NCI-H510A (cell line): Measurements from ENCODE around the gene MFAP3.
A peak's percentile ranks its signal among the peaks of the same experiment; 100 is the strongest.
"Not testable (repeated sequence)": the region's sequence is repeated elsewhere in the genome, so short reads cannot be mapped to it uniquely, and the experiment has no call there.

ENCODE experiments used
- DNase-seq: peaks from one replicate; lab custom pipeline; 2025; lab: John Stamatoyannopoulos, UW

The MFAP3 gene

GRCh38 chr5:154038707-154039457 is at the start of gene MFAP3, which contains the start of gene FAM114A2:
TSS of gene MFAP3 (plus strand) at chr5:154038967. CDS start at chr5:154049723, 10,756 bp downstream.
TSS of gene FAM114A2 (minus strand) at chr5:154038910. CDS start at chr5:154034953, 3,957 bp downstream.
- peak; percentile 66 for DNase-seq

DNA sequence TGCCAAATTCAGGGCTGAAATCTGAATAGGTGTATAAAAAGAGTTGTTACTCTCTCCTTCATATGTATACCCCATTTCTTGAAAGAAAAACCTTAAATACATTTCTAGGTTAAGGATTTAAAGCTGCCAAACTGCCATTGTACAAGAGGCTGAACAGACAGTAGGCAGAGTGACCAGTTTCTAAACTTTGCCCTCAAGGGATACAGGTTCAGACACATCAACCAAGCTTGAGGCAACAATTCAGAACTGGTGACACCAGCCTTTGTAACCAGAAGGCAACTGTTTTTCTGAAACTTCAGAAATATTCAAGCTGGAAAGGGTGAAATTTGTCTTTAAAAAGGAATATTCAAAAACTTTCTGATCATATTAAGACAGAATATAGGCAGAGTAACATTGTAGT is 47.6 kb upstream of the MFAP3 start:
- no peak for DNase-seq

- DNase-seq, result no peak
Observed at GRCh38 chr5:153998010-153998409, 40.8 kb upstream of the MFAP3 start.

DNA sequence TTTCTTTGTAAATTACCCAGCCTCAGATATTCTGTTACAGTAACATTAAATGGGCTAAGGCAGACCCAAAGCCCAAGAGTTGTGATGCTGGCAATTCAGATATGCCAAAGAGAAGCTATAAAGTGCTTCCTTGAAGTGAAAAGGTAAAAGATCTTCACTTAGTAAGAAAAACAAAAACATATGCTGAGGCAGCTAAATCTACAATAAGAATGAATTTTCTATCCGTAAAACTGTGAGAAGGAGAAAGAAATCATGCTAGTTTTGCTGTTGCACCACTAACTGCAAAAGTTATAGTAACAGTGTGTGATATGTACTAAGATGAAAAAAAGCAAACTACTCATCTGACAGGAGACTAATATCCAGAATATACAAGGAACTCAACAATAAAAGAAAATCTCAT is 40.0 kb upstream of the MFAP3 start:
- DNase-seq, result no peak

DNA sequence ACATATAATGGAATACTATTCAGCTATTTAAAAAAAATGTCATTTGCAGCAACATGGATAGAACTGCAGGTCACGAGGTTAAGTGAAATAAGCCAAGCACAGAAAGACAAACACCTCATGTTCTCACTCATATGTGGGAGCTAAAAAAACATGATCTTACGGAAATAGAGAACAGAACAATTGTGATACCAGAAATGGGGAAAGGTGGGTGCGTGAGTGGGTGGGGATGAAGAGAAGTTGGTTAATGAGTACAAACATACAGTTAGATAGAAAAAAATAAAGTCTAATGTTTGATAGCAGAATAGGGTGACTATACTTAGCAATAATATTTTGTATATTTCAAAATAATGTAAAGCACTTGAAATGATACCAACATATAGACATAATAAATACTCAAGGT is 38.8 kb upstream of the MFAP3 start:
- no peak for DNase-seq

GRCh38 chr5:154000703-154001102 is 38.1 kb upstream of the MFAP3 start:
- no peak for DNase-seq

GRCh38 chr5:154002093-154002492 is 36.7 kb upstream of the MFAP3 start:
- DNase-seq, result no peak

- no peak for DNase-seq
Observed at GRCh38 chr5:154002511-154003020, 36.2 kb upstream of the MFAP3 start.

DNA sequence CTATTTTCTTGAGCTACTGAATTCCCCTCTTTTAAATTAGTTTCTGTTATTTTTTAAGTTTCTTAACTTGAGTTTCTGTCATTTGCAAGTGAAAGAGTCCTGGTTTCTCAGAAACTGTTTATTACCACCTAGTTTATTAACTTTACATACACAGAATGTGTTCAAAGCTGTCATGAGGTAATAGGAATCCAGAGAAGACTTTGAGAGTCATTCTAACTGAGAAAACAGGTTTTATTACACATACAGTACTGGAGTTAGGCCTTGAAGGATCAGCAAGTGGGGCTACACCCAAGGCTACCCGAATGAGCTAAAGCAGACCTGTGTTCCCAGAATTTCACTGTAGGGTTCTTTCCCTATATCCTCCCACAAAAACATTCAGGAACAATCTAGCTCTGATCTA is 33.1 kb upstream of the MFAP3 start:
- DNase-seq, result no peak

DNA sequence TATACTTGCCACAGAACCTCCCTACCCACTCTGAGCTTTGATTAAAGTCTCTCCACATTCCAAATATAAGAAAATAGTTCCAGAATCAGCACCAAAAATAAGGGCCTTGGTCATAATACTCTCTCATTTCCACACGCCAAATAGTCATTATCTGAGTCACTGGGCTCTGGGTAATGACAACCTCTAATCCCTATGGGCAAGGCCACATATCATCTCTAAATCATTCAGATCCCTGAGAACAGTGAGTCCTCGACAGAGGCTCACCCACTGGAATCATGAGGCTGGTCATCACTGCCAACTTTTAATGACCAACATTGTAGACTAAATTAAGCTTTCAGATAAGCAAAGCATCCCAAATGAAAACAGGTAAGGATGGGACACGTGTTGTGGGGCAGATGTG is 28.1 kb upstream of the MFAP3 start:
- no peak for DNase-seq

GRCh38 chr5:154015071-154015693 is 23.6 kb upstream of the MFAP3 start:
- no peak for DNase-seq

DNA sequence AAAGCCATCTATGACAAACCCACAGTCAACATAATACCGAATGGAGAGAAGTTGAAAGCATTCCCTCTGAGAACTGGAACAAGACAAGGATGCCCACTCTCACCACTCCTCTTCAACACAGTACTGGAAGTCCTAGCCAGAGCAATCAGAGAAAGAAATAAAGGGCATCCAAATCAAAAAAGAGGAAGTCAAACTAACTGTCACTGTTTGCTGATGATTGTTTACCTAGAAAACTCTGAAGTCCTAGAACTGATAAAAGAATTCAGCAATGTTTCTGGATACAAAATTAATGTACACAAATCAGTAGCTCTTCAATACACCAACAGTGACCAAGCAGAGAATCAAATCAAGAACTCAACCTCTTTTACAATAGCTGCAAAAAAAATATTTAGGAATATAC is 19.8 kb upstream of the MFAP3 start:
- DNase-seq, result not testable (repeated sequence)

DNA sequence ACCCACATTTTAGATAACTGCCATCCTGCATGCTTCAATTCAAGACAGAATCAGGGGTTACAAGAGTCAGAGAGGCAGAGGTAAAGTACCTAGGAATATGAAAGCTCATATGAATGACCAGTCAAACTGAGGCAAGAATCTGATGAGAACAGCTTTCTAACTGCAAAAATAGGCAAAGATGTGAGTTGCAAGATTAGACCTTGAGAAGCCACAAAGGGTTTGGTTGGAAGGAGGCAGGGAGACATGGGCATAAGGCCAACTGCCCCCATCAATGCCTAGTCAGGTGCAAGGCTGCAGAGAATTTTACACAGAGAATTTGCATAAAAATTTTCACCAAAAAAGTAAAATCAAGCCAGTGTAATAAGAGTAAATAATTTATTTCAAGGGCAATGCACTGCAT is 12.8 kb upstream of the MFAP3 start:
- no peak for DNase-seq

GRCh38 chr5:154031937-154032489 is 6.8 kb upstream of the MFAP3 start:
- DNase-seq, result no peak

DNA sequence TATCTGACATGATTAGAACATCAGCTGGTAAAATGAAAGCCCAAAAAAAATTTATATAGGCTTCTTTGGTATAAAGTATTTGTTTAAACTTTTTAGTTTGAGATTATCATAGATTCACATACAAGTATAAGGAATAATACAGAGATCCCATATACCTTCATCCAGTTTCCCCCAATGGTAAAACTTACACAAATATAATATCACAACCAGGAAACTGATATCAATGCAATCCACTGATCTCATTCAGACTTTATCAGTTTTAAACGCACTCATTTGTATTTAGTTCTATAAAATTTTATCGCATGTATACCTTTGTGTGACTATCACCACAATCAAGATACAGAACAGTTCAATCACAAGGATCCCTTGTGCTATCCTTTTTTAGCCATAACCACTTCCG is 3.8 kb upstream of the MFAP3 start:
- no peak for DNase-seq

DNA sequence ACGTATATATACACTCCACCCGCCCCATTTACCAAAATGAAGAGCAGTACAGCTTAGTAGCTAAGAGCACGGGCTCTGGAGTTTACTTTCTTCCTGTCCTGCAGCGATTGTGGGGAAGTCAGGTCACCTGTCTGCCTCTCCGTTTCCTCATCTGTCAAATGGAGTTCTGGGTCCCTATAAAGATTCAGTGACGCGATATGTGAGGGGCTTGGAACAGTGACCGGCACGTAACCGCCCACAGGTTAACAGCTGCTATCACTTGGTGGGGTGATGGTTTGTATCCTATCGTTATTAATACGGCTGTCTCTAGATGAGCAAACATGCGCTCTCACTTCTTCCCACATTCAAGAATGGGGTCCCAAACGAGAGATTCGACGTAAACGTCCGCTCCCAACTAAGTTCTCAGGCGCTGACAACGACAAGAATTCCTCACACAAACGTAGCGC is 483 bp upstream of the MFAP3 start:
- DNase-seq, result no peak

DNA sequence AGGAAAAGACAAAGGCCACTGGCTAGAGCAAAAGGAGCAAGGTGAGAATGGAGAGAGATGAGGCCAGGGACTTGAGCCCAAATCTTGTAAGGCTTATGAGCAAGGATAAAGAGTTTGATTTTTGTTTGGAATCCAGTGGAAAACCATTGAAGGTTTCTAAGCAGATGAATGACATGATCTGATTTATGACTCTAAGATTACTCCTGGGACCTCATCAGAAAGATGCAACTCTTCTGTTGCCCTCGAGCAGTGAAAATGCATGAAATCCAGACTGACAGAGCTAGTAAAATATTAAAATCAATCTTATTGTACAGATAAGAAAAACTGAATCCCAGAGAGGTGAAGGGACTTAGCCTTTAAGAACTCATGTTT is 677 bp downstream of the MFAP3 start:
- DNase-seq, result no peak

DNA sequence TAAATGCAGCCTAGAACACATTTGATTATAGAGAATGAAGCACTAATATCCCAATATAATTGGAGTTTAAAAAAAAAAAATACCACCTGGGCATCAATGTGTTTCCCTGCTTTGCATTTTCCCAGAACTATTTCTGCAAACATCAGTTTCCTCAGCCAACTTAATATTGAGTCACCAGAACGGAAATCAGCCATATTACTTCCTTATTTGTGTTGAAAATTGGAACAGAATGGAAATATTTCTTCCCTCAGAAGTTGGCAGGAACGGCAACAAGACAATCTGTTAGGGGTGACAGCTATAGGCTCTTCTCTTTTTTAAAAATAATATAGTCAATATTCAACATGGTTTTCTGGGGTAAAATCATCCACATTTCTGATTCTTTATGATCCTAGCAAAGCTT is 4.0 kb downstream of the MFAP3 start:
- DNase-seq, result no peak

DNA sequence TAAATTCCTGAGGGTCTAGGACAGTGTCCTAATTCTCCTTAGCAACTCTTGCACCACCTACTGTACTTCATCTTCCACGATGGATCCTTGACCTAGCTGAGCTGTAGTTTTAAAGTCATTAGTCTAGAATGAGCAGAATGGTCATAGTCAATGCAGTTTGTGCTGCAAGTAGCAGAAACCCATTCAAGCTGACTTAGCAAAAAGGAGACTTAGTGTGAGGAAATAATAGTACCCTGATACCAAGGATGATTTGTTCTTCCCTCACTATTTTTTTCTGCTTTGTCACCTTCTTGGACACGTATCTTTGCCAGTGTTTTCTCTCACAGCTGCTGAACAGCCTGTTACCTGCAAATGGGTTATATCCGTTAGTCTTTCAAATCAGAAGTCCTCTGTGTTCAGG is 5.3 kb downstream of the MFAP3 start:
- no peak for DNase-seq

DNA sequence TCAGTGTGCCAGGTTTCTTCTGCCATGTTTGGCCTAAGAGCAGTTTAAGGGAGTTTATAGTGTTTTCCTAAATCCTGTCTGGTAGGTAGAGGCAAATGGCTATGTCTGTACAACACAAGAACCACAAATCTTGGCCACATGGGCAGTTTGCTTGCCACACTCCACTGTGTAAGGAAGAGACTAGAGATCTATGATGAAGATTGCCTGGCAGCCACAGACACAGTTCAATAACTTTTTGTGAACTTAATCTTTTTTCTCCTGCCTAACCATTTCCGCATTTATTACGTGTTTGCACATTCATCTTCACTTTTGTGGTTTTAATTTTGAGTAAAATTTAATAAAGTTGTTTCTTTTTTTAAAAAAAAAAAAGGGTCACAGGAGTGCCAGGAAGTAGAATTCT is 5.8 kb downstream of the MFAP3 start:
- DNase-seq, result no peak

GRCh38 chr5:154046486-154046885 is 7.7 kb downstream of the MFAP3 start:
- DNase-seq, result no peak

DNA sequence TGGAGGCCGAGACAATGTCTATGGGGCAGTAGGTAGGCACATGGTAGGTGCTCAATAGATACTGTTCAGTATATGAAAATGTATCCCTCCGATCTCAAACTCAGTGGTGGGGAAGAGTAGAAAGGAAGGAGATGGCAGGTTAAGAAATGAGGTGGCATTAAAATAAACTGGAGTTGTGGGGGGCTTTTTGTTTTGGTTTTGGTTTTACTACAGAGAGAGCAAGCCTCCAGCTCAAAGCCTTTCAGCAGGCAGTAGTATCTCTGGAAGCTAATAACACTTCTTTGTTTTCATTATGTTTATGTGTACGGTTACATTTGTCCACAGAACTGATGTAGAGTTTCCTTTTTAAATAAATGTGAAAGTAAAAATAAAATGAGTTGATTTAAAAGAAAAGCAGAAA is 8.6 kb downstream of the MFAP3 start:
- no peak for DNase-seq

DNA sequence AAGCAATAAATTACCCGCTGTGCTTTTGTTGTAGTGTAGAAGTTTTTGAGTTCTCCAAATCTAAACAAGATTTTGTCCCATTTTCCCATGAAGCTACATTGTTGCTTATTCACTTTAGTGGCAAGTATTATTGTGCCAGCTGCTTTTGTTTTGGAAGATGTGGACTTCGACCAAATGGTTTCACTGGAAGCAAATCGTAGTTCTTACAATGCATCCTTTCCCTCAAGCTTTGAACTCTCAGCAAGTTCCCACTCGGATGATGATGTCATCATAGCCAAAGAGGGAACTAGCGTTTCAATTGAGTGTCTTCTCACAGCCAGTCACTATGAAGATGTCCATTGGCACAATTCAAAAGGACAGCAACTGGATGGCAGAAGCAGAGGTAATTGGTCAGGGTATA is 10.9 kb downstream of the MFAP3 start:
- no peak for DNase-seq
